Panc1 (cell line): Measurements from ENCODE around the gene ZBTB1. TPM values are rescaled to one million over a fixed set of nuclear protein-coding genes. Genes with fewer than 3 reads are reported as not detected.

Experiments
- ATAC-seq: fragments of 200-7000 bp; cut with Tn5 transposase; 2 replicates; pipeline ENCODE4 v1.9.1; 2020; ENCODE audit warnings: mild to moderate bottlenecking, moderate library complexity
- BruUV-seq: library from RNA; stranded (reverse); fragments of 400-500 nt; replicated peaks from 2 replicates; lab custom pipeline; 2021; lab: Mats Ljungman, UMichigan
- CTCF ChIA-PET: fragments of 300-600 bp; sonication (Branson Sonifier 250); formaldehyde crosslinking; loops from one replicate; lab custom pipeline; 2022; ENCODE audit warnings: antibody characterized with exemption; lab: Charles Lee
- POLR2A ChIA-PET: fragments of 300-600 bp; sonication (Branson Sonifier 250); formaldehyde crosslinking; loops from one replicate; lab custom pipeline; 2022; ENCODE audit warnings: antibody characterized with exemption; lab: Charles Lee
- DNase-seq: peaks from one replicate; pipeline ENCODE4 v3.0.0-alpha.2; 2010; ENCODE audit warnings: low read depth, low spot score
- H3K27ac ChIP-seq: 2 replicates; pipeline ENCODE4 v1.5.1; 2011; ENCODE audit warnings: mild to moderate bottlenecking, low read length, inconsistent platforms
- H3K27me3 ChIP-seq: fragments of 200-500 bp; sonication (Bioruptor generic); 2 replicates; pipeline ENCODE4 v1.6.0; 2014; ENCODE audit warnings: low read length, inconsistent platforms; ENCODE audit not compliant: control insufficient read depth, insufficient read depth
- H3K36me3 ChIP-seq: fragments of 200-500 bp; sonication (Bioruptor generic); 2 replicates; pipeline ENCODE4 v1.5.1; 2014; ENCODE audit warnings: inconsistent platforms, mild to moderate bottlenecking, low read length, moderate library complexity; ENCODE audit not compliant: control insufficient read depth, insufficient read depth
- H3K4me1 ChIP-seq: 2 replicates; pipeline ENCODE4 v1.5.1; 2011; ENCODE audit warnings: inconsistent platforms, mild to moderate bottlenecking, low read length, moderate library complexity; ENCODE audit not compliant: control insufficient read depth, insufficient read depth
- H3K4me3 ChIP-seq, 2 experiments: 2 replicates each; pipeline ENCODE4 v1.5.1; 2011 to 2012; ENCODE audit warnings: low read depth in 2 of 2, low read length in 2 of 2, mild to moderate bottlenecking in 2 of 2, inconsistent platforms in 1 of 2, moderate library complexity in 1 of 2
- H3K9me3 ChIP-seq: fragments of 200-500 bp; sonication (Bioruptor generic); 2 replicates; pipeline ENCODE4 v1.5.1; 2014; ENCODE audit warnings: low read depth, mild to moderate bottlenecking, inconsistent platforms, low read length, moderate library complexity; ENCODE audit not compliant: control insufficient read depth, insufficient read depth
- POLR2AphosphoS5 ChIP-seq: IDR thresholded peaks from 2 replicates; pipeline ENCODE4 v1.6.1; 2012; ENCODE audit warnings: mild to moderate bottlenecking, low read depth, low read length, moderate library complexity
- REST ChIP-seq, 2 experiments: IDR thresholded peaks; 2 replicates each; pipeline ENCODE4 v1.6.1; 2011 to 2012; ENCODE audit warnings: low read depth in 2 of 2, control low read depth in 1 of 2, low read length in 1 of 2, mild to moderate bottlenecking in 1 of 2, moderate library complexity in 1 of 2; ENCODE audit not compliant: insufficient read depth in 1 of 2
- SIN3A ChIP-seq: IDR thresholded peaks from 2 replicates; pipeline ENCODE4 v1.6.1; 2012; ENCODE audit warnings: low read depth, mild to moderate bottlenecking, low read length, moderate library complexity, borderline replicate concordance; ENCODE audit not compliant: insufficient read depth
- TCF7L2 ChIP-seq: IDR thresholded peaks from 2 replicates; pipeline ENCODE4 v1.6.1; 2011; ENCODE audit warnings: mild to moderate bottlenecking, low read depth, low read length, inconsistent platforms
- in situ Hi-C: cut with HindIII; loops from 2 replicates; pipeline ENCODE4 v1.10.0; 2016; ENCODE audit warnings: low sequenced_read_pairs, low pct_unique_long_range_greater_than_20kb
- intact Hi-C: fragments of 100-400 bp; cut with micrococcal nuclease; formaldehyde crosslinking; loops from one replicate; pipeline ENCODE4 v1.10.0; 2022; ENCODE audit not compliant: unreplicated experiment
- total RNA-seq: library from RNA; stranded (reverse); gene quantifications from one replicate; pipeline ENCODE4 v1.2.1, GENCODE V29; 2021; ENCODE audit not compliant: unreplicated experiment
- TF ChIP-seq, protein P1 (sequence below): fragments of 450-650 bp; IDR thresholded peaks from 2 replicates; pipeline ENCODE4 v1.5.1; 2017; ENCODE audit warnings: mild to moderate bottlenecking

Gene ZBTB1
- total RNA-seq, 1 experiment from 2014 or later, result 36.1 TPM

GRCh38 chr14:64541261-64541971 is 36.8 kb downstream of the ZBTB1 start:
- no peak for DNase-seq
- Histone ChIP-seq H3K4me1 (no peaks in the 10 kb centered on the region; the same call in 1 of the 2 replicates), H3K27me3 (no peaks in the 10 kb centered on the region), H3K36me3 (no peaks in the 10 kb centered on the region), H3K4me3 (no peak overlapping the region; a peak in 1 of 4 replicates), H3K9me3 (no peaks in the 10 kb centered on the region), H3K27ac (no peak overlapping the region)
- no peak for ATAC-seq
- TF ChIP-seq REST (IDR thresholded peaks at IDR 0.05; ENCODE audit: insufficient read depth in 1 of 2, low read depth in 2 of 2, low read length in 1 of 2) (no peak), TCF7L2 (no peak), SIN3A (no peak), POLR2AphosphoS5 (no peak)
- TF ChIP-seq, protein P1, sequence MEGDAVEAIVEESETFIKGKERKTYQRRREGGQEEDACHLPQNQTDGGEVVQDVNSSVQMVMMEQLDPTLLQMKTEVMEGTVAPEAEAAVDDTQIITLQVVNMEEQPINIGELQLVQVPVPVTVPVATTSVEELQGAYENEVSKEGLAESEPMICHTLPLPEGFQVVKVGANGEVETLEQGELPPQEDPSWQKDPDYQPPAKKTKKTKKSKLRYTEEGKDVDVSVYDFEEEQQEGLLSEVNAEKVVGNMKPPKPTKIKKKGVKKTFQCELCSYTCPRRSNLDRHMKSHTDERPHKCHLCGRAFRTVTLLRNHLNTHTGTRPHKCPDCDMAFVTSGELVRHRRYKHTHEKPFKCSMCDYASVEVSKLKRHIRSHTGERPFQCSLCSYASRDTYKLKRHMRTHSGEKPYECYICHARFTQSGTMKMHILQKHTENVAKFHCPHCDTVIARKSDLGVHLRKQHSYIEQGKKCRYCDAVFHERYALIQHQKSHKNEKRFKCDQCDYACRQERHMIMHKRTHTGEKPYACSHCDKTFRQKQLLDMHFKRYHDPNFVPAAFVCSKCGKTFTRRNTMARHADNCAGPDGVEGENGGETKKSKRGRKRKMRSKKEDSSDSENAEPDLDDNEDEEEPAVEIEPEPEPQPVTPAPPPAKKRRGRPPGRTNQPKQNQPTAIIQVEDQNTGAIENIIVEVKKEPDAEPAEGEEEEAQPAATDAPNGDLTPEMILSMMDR, result no peak
- POLR2A ChIA-PET, result no interaction called here
- intact Hi-C loops, result loop anchor here (10.0 kb wide), 1 partner anchor 93 kb away; no protein-coding TSS in a partner anchor
- in situ Hi-C loops, result no loop called here
- CTCF ChIA-PET, result interaction anchor here (0.5 to 1.3 kb wide), 2 partner anchors 15 to 94 kb away, joined by 4 to 6 read pairs; no protein-coding TSS in a partner anchor
- BruUV-seq, result no TSS peak

- Histone ChIP-seq H3K4me3 (peak overlapping the region; percentile 47 to 60), H3K9me3 (no peaks in the 10 kb centered on the region), H3K36me3 (no peaks in the 10 kb centered on the region), H3K27me3 (no peaks in the 10 kb centered on the region), H3K27ac (peak overlapping the region; percentile 66), H3K4me1 (no peaks in the 10 kb centered on the region; the same call in 1 of the 2 replicates)
- no TSS peak for BruUV-seq
- no peak for ATAC-seq
- no peak for TF ChIP-seq REST (IDR thresholded peaks at IDR 0.05; ENCODE audit: insufficient read depth in 1 of 2, low read depth in 2 of 2, low read length in 1 of 2)
- no peak for TF ChIP-seq TCF7L2
- no peak for TF ChIP-seq SIN3A
- TF ChIP-seq POLR2AphosphoS5, result no peak
- TF ChIP-seq, protein P1, result no peak
- intact Hi-C loops (loop anchor here (10.0 kb wide), 1 partner anchor 93 kb away; no protein-coding TSS in a partner anchor), in situ Hi-C loops (no loop called here)
- no peak for DNase-seq
- ChIA-PET POLR2A (interaction anchor here (0.5 kb wide), 1 partner anchor 9 kb away, joined by 3 read pairs; no protein-coding TSS in a partner anchor), CTCF (interaction anchor here (0.5 to 1.3 kb wide), 2 partner anchors 14 to 94 kb away, joined by 4 to 6 read pairs; no protein-coding TSS in a partner anchor)
Observed at GRCh38 chr14:64541972-64542835, 37.6 kb downstream of the ZBTB1 start.
